Measurements from ENCODE around the gene MT2A.
"Not testable (repeated sequence)": the region's sequence is repeated elsewhere in the genome, so short reads cannot be mapped to it uniquely, and the experiment has no call there.

The MT2A gene

GRCh38 chr16:56621665-56622445 is 13.5 kb downstream of the MT2A start:
- DNase-seq (ENCODE audit: low spot score) = not testable (repeated sequence)

DNA sequence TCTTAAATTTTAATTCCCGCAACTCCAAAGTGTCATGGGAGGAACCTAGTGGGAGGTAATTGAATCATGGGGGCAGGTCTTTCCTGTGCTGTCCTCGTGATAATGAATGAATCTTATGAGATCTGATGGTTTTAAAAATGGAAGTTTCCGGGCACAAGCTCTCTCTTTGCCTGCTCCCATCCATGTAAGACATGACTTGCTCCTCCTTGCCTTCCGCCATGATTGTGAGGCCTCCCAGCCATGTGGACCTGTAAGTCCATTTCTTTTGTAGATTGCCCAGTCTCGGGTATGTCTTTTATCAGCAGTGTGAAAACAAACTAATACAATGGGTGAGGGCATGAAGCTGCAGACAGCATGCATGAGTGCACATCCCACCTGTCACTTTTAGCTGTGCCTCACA is 14.8 kb downstream of the MT2A start:
- not testable (repeated sequence) for DNase-seq (ENCODE audit: low spot score)

- no peak for DNase-seq (ENCODE audit: low spot score)
These were observed 15.3 kb downstream of the MT2A start for GRCh38 chr16:56623637-56624036.

DNA sequence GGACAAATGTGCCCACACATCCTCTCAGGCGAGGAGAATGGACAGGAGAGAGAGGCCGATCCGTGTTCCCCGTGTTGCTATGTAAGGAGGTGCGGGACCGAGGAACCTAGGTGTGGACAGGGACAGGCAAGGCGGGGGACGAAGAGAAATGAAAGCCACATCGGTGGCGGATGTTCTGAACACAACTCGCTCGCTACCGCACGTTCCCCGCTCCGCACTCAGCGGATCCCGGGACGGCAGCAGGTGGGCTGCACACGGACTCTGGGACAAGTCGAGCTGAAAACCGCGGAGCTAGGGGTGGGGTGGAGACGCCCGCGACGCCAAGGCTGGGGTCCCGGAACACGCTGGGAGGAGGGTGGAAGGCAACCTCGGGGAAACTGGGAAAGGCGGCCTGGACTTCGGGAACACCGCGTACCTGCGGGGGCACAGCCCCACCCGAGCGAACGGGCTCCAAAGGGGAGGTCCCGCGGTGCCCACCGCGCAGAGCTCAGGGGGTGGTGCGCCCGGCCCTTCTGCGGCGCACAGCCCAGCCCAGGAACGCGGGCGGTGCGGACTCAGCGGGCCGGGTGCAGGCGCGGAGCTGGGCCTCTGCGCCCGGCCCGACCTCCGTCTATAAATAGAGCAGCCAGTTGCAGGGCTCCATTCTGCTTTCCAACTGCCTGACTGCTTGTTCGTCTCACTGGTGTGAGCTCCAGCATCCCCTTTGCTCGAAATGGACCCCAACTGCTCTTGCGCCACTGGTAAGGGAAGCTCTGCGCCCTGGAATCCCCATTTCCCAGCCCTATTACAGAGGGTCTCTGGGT is 17.0 kb downstream of the MT2A start, which contains the start of gene MT1E:
Gene MT1E (plus strand): TSS at position 642 of the 803 bp plus-strand sequence. CDS start 71 bp downstream, at position 713.
- peak; percentile 67 for DNase-seq (ENCODE audit: low spot score)

DNA sequence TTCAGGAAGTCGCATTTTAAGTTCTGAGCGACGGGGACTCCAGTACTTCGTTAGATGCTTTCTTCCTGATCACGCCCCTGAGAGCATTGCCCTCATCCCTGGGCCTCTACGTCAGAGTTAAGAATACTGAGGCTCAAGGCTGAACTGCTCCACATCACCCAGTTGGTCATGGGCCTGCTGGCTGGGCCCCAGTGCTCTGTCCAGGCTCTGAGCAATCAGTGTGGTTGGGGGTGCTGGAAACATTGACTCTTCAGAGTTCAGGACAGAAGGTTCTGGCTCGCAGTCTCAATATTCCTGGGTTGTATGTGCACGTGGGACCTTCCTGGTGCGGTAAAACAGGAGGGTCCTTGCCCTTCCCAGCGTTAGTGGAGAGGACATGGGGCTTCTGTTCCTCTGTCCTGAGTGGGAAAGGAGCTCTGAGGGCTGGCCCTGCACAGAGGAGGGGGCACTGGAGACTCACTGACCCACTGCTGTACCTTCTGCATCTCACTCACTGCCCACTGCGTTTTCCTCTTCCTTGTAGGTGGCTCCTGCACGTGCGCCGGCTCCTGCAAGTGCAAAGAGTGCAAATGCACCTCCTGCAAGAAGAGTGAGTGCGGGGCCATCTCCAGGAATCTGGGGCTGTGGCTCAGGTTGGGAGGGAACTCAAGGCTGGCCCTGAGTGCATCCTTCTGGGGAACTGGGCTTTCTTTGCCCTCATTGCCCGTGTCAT is 17.7 kb downstream of the MT2A start:
- DNase-seq (ENCODE audit: low spot score) = no peak

GRCh38 chr16:56626685-56627084 is 18.3 kb downstream of the MT2A start:
- DNase-seq (ENCODE audit: low spot score) = no peak

- no peak for DNase-seq (ENCODE audit: low spot score)
These were observed 20.3 kb downstream of the MT2A start for GRCh38 chr16:56628486-56629350.

- no peak for DNase-seq (ENCODE audit: low spot score)
These were observed 21.1 kb downstream of the MT2A start for GRCh38 chr16:56629531-56629930.

DNA sequence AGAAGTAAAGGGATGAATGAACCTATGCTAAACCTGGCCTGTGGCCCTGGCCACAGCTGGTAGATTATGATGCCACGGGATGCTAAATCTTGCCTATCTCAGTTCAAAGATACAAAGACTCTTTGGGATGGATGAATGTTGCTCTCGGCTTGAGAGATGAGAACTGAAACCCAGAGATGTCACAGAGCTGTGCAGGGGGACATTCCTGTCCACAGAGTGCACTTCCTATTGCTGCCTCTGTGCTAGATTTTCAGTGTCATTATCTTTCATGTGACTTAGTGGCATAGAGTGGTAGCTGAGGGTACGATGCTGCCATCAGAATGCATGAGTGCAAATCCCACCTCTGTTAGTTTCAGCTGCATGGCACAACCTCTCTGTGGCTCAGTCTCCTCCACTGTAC is 21.8 kb downstream of the MT2A start:
- no peak for DNase-seq (ENCODE audit: low spot score)

DNA sequence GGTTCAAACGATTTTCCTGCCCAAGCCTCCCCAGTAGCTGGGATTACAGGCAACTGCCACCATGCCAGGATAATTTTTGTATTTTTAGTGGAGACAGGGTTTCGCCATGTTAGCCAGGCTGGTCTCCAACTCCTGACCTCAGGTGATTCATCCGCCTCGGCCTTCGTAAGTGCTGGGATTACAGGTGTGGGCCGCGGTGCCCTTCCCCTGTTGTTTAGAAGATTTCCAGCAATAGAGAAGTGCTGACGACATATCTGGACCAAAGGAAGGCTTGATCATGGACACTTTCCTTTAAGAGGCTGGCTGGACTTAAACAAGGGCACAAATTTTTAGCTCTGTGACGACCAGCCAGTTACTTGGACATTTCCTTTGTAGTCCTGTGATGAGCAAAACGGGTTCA is 22.8 kb downstream of the MT2A start:
- DNase-seq (ENCODE audit: low spot score) = no peak

DNA sequence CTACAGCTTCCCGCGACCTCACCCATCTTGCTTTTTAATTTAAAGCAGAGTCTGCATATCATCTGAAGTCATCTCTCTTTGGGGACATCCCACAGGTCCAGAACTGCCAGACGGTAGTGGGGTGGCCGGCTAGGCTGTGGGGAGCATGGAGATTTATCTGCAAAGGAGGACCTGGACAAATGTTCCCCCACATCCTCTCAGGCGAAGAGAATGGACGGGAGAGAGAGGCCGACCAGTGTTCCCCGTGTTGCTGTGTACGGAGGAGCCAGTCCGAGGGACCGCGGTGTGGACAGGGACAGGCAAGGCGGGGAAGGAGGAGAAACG is 23.4 kb downstream of the MT2A start:
- no peak for DNase-seq (ENCODE audit: low spot score)

GRCh38 chr16:56632156-56632847 is 23.9 kb downstream of the MT2A start, which contains the start of gene MT1M:
MT1M (plus strand) TSS chr16:56632659; CDS start chr16:56632732, 73 bp downstream.
- no peak for DNase-seq (ENCODE audit: low spot score)

GRCh38 chr16:56632848-56633365 is 24.5 kb downstream of the MT2A start:
- DNase-seq (ENCODE audit: low spot score) = no peak

- no peak for DNase-seq (ENCODE audit: low spot score)
These were observed 25.2 kb downstream of the MT2A start for GRCh38 chr16:56633535-56633934.

GRCh38 chr16:56634715-56635440 is 26.5 kb downstream of the MT2A start:
- DNase-seq (ENCODE audit: low spot score) = no peak

- DNase-seq (ENCODE audit: low spot score) = no peak
These were observed 27.1 kb downstream of the MT2A start for GRCh38 chr16:56635441-56635967.

- no peak for DNase-seq (ENCODE audit: low spot score)
These were observed 28.4 kb downstream of the MT2A start for GRCh38 chr16:56636616-56637413.

DNA sequence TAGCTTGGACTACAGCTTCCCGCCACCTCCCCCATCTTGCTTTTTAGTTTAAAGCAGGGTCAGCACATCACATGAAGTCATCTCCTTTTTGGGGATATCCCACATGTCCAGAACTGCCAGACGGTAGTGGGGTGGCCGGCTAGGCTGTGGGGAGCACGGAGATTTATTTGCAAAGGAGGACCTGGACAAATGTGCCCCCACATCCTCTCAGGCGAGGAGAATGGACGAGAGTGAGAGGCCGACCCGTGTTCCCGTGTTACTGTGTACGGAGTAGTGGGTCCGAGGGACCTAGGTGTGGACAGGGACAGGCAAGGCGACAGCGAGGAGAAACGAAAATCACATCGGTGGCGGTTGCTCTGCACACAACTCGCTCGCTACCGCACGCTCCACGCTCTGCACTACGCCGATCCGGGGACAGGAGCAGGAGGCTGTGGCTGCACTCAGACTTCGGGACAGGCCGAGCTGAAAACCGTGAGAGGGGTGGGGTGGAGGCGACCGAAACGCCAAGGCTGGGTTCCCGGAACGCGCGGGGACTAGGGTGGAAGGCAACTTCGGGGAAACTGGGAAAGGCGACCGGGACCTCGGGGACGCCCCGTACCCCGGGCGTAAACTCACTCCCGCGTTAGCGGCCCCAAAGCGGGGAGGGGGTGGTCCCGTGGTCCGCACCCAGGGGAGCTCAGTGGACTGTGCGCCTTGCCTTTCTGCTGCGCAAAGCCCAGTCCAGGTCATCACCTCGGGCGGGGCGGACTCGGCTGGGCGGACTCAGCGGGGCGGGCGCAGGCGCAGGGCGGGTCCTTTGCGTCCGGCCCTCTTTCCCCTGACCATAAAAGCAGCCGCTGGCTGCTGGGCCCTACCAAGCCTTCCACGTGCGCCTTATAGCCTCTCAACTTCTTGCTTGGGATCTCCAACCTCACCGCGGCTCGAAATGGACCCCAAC is 29.7 kb downstream of the MT2A start, which contains the start of gene MT1A:
Gene MT1A (plus strand): TSS at position 853 of the 937 bp plus-strand sequence. CDS start 73 bp downstream, at position 926.
- no peak for DNase-seq (ENCODE audit: low spot score)
